ENCODE results near the gene MRM3.
"Not testable (repeated sequence)": the region's sequence is repeated elsewhere in the genome, so short reads cannot be mapped to it uniquely, and the experiment has no call there.

MRM3 gene

DNA sequence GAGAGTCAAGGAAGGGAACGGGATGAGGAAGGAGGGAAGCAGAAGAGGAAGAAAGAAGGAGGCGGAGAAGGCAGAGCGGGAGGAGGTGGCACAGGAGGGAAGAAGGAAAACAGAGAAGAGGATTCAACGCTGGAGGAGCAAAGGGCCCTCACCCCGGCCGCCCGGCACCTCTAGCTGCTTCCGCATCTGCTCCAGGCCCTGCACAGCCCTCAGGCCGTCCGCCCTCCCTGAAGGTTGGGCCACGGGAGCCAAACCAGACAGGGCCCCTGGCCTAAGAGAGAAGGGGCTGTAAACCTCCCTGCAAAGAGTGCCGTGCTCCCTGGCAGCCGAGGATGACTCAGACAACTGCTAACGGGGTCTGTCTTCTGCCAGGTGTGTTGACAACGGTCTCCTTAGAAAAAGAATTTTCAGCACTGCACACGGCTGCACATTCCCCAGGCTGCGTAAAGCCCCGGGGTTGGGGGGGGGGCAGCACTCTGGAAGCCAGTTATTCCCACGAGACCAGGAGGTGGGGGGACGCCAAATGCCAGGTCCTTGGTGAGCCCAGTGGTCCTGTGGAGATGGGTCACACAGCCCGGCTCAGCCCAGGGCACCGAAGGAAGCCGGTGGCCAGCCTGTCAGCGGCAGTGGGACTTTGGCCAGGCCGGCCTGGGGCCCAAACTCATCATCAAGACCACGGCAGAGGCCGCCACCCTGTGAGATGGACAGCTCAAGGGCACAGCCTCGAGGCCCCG is 29.1 kb downstream of the MRM3 start:
- Histone ChIP-seq H3K27ac (no peak overlapping the region), H3K4me3 (no peak overlapping the region)

DNA sequence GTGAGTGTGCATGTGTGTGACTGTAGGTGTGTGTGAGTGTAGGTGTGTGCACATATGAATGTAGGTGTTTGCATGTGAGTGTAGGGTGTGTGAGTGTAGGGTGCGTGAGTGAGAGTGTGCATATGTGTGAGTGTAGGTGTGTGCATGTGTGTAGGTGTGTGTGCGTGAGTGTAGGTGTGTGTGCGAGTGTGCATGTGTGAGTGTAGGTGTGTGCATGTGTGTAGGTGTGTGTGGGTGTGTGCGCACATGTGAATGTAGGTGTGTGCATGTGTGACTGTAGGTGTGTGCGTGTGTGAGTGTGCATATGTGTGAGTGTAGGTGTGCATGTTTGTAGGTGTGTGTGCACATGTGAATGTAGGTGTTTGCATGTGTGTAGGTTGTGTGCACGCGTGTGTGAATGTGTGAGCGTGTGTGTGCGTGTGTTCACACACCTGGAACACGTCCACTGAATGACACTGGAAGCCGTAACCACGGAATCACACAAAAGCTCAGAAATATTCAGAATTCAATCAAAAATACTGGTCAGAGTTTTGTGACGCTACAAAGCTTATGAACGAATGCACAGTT is 30.6 kb downstream of the MRM3 start:
- no peak overlapping the region for H3K27ac ChIP-seq

DNA sequence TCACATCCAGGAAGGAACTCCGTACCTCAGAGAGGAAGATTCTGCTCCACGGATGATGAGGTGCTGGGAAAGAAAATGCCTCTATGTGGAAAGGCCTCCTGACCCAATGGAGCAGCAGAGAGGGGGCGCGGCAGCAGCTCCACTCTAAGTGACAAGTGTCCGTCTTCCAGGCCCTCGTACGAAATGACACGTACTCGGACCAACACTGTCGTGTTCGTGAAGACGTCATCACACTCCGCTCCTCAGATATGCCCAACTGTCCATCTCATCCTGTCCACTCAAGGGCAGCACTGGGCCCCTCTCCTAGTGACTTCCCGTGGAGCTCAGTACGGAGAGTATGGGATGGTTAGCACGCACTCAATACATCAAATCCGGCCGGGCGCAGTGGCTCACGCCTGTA is 32.2 kb downstream of the MRM3 start:
- no peak overlapping the region for H3K4me3 ChIP-seq
- no peak overlapping the region for H3K27ac ChIP-seq

More for the DNA sequence above, 30.6 kb downstream of the MRM3 start:
- no peak overlapping the region for H3K4me3 ChIP-seq

DNA sequence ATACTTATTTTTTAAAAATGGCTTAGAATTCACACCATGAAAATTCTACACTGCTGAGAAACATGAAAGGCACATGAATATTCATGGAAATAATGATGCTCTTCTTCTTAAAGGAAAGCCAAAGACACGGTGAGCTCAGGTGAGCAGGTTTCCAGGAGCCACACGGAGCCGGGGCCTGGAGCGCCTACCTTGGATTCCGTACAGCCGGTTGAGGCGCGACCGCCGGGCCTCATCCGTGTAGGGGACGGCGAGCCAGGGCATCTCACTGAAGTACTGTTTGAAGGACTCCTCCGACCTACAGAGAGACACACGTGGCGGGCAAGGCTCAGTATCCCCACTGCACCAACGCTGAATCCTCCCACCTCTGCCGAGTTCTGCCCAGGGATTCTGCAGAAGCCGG is 37.1 kb downstream of the MRM3 start:
- H3K4me3 ChIP-seq, result no peak overlapping the region
- H3K27ac ChIP-seq, result no peak overlapping the region

DNA sequence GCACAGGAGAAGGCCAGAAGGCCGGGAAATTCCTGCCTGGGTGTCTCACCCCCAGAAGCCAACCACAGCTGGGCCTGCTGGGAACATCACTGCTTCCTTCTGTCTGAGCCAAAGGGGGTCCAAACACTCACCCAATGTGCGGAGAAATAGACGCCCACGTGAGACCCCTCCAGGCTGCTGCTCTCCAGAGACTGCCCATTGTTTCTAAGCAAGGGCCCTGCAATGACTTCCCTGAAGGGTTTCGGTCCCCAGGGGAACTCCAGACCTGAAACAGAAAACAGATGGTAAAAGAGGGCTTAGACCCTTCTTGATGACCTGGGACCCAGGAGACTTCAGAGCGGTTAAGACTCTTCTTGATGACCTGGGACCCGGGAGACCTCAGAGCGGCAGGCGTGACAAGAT is 41.3 kb downstream of the MRM3 start:
- Histone ChIP-seq H3K4me3 (no peak overlapping the region), H3K27ac (no peak overlapping the region)

DNA sequence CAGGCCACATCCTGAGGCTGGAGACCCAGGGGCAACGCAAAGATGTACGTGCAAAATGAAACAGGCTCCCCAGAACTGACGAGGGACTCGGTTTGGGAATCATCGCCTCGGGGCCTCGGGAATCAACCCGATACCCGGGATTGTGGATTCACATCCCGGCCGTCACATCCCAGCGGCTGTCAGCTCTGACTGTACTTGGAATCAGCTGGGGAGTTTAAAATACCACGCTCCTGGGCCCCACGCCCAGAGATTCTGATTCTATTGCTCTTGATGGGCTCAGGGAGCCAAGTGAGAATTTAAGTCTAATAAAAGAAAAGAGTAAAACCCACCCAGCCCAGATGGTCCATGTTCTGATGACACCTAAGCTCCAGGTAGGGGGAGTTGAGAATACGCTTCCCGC is 42.2 kb downstream of the MRM3 start:
- Histone ChIP-seq H3K27ac (no peak overlapping the region), H3K4me3 (no peak overlapping the region)

DNA sequence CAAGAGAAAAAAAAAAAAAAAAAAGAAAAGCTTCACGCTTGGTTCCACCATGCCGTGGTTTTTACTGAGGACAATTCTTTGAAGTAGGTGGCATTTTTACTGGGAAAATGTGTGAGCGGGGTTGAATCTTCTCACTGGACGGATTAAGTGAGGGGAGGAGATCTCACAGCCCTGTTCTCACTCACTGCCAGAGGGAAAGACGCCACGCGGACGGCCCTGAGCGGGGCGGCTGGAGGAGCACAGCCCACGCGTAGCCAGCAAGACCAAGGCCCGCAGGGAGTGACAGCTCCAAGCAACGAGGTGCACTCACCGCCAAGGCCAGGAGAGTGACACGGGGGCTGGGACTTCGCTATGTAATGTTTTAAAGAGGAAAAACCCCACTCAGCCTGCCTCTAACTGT is 43.1 kb downstream of the MRM3 start:
- Histone ChIP-seq H3K4me3 (no peak overlapping the region), H3K27ac (no peak overlapping the region)

DNA sequence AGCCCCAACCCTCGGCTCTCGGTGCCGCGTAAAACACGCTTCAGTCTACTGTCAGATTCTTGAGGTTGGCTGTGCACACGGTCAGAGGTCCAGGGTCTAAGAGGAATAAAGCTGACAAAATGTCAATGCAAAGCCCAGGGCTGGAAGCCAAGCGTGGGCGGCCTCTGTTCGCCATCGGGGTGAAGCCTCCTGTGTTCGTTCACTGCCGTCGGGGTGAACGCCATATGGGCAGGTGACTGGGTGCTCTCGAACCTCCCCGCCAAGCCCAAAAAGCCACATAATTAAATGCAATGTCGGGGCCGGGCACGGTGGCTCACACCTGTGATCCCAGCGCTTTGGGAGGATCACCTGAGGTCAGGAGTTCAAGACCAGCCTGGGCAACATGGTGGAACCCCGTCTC is 44.6 kb downstream of the MRM3 start:
- no peak overlapping the region for H3K27ac ChIP-seq
- no peak overlapping the region for H3K4me3 ChIP-seq

DNA sequence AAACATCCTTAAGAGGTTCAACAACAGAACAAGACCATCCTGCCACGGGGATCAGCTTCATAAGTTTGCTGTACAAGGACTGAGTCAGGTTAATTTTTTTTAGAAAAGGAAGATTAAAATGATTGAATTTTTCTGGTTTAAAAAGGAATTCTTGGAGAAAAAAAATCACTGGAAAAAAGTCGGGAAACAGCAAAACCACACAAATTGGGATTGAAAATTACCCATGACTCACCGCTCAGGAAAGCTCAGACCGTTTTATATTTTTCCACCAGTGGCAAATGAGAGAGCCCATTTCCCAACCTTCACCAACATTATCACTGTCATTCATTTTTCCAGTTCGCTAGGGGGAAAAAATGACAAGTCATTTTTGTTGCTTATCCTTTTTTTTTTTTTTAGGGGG is 46.6 kb downstream of the MRM3 start:
- no peak overlapping the region for H3K4me3 ChIP-seq
- H3K27ac ChIP-seq, result peak overlapping the region in 3 of 21 experiments; percentile 16 to 69 (median 46)

DNA sequence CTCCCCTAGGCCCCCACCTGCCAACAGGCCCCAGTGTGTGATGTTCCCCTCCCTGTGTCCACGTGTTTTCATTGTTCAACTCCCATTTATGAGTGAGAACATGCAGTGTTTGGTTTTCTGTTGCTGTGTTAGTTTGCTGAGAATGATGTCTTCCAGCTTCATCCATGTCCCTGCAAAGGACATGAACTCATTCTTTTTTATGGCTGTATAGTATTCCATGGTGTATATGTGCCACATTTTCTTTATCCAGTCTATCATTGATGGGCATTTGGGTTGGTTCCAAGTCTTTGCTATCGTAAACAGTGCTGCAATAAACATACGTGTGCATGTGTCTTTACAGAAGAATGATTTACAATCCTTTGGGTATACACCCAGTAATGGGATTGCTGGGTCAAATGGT is 47.5 kb downstream of the MRM3 start:
- not testable (repeated sequence) for H3K27ac ChIP-seq, H3K4me3 ChIP-seq

DNA sequence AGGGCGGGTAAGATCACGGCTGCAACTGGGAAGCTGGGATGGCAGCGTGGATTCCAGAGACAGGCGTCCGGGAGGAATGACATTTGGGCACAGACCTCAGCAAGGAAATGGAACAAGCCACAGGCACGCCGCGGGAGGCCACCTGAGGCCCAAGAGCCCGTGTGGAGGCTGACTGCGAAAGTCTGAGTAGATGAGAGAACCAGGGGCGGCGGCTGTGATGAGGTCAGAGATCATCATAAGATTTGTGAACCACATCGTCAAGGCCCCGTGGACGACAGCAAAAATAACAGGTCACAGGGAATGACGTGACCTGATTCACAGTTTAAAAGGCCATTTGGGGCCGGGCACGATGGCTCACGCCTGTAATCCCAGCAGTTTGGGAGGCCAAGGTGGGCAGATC is 48.2 kb downstream of the MRM3 start:
- Histone ChIP-seq H3K4me3 (no peak overlapping the region), H3K27ac (no peak overlapping the region)

DNA sequence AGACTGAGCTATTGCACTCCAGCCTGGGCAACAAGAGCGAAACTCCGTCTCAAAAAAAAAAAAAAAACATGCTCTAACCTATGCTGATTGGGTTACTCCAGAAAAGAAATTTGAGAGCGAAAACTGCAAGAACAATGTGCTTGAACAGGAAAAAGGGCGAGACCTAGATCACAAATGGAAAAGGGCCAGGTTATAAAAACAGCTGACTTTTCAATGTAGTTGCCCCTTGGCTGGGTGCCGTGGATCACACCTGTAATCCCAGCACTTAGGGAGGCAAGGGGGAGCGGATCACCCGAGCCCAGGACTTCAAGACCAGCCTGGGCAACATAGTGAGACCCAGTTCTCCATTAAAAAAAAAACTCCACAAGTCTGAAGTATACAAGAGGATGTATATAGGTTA is 48.8 kb downstream of the MRM3 start:
- no peak overlapping the region for H3K4me3 ChIP-seq
- H3K27ac ChIP-seq, result no peak overlapping the region

DNA sequence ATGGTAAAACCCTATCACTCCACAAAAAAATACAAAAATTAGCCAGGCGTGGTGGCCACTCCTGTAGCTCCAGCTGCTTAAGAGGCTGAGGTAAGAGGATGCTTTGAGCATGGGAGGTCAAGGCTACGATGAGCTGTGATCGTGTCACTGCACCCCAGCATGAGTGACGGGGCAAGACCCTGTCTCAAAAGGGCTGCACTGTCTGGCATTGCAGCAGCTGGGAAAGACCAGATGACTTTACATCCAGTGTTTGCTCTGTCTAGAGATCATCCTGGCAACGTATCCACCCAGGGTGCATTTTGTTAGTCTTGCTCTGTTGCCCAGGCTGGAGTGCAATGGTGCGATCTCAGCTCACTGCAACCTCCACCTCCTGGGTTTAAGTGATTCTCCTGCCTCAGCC is 52.0 kb downstream of the MRM3 start:
- peak overlapping the region in 2 of 21 experiments; percentile 33 to 41 for H3K27ac ChIP-seq
- no peak overlapping the region for H3K4me3 ChIP-seq

DNA sequence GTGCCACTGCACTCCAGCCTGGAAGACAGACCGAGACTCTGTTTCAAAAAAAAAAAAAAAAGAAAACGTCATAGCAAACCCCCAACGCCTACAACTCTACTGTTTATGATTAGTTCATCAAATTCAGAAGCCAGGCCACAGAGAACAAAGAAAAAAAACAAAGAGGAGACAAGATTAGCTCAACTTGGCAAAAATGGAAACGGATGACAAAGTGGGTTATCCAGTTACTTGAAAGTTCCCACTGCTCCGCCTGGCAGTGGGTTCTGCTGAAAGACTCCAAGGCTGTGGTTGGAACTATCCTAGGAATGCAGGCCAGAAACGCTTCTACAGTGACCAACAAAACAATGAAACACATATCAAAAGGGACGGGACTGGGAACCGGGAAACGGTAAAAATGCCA is 53.1 kb downstream of the MRM3 start:
- H3K27ac ChIP-seq, result peak overlapping the region in 3 of 21 experiments; percentile 16 to 41 (median 36)
- H3K4me3 ChIP-seq, result no peak overlapping the region

DNA sequence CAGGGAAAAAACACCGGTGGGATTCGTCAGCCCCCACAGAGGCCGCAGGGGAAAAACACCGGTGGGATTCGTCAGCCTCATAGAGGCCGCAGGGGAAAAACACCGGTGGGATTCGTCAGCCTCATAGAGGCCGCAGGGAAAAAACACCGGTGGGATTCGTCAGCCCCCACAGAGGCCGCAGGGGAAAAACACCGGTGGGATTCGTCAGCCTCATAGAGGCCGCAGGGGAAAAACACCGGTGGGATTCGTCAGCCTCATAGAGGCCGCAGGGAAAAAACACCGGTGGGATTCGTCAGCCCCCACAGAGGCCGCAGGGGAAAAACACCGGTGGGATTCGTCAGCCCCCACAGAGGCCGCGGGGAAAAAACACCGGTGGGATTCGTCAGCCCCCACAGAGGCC is 53.6 kb downstream of the MRM3 start:
- not testable (repeated sequence) for H3K4me3 ChIP-seq
- H3K27ac ChIP-seq, result peak overlapping the region in 4 of 21 experiments; percentile 12 to 47 (median 26)

DNA sequence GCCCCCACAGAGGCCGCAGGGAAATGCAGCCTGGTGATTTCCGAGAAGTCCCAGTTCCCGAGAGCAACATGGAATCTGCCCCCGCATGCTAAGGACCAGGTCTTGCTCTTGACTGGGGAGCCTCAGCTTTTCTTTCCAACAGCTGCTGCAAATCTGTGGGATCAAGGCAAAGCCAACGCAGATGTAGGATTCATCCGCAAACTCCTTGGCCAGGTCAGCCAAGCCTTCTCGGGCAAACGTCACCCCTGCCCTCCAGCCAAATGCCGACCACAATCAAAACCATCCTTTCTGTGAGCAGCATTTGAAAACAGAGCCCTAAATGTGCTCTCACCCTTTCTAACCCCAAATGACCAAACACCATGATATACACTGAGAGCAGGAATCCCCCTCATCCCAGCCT is 54.0 kb downstream of the MRM3 start:
- Histone ChIP-seq H3K4me3 (no peak overlapping the region), H3K27ac (peak overlapping the region in 7 of 21 experiments; percentile 12 to 66 (median 31))

DNA sequence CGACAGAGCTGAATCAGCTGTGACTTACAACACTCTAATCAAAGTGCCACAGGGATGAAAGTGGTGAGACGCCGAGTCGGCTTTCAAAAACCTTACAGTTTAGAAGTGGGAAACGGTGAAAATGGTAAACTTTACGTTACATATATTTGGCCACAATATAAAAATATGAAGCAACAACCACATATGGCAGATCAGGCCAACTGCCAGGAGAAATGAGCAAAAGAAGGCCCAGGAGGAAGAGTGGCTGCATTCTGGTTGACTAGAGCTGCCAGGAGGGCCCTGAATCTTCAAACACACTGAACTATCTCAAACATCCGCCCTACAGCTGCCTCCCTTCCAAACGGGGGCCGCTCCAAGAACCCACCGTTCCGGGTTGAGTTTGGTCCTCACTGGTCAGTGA is 56.3 kb downstream of the MRM3 start:
- Histone ChIP-seq H3K27ac (peak overlapping the region in 3 of 21 experiments; percentile 7 to 50 (median 29)), H3K4me3 (no peak overlapping the region)

DNA sequence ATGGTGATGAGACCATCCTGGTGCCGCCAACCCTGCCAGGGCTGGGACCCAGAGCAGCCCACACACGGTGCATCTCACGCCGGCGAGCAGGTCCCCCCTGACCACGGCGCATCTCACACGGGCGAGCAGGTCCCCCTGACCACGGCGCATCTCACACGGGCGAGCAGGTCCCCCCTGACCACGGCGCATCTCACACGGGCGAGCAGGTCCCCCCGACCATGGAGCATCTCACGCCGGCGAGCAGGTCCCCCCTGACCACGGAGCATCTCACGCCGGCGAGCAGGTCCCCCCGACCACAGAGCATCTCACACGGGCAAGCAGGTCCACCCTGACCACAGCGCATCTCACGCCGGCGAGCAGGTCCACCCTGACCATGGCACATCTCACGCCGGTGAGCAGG is 59.2 kb downstream of the MRM3 start:
- H3K4me3 ChIP-seq, result no peak overlapping the region
- no peak overlapping the region for H3K27ac ChIP-seq

Measured in skin epidermis (tissue), 12 donors.